ENCODE results near the gene COL27A1. TPM values are rescaled to one million over a fixed set of nuclear protein-coding genes. Genes with fewer than 3 reads are reported as not detected.

The COL27A1 gene
- polyA plus RNA-seq, 5 donors = 117 to 182 (median 145) TPM

GRCh38 chr9:114282926-114283325 lies 127.6 kb downstream of the COL27A1 start:
- no peak for DNase-seq

DNA sequence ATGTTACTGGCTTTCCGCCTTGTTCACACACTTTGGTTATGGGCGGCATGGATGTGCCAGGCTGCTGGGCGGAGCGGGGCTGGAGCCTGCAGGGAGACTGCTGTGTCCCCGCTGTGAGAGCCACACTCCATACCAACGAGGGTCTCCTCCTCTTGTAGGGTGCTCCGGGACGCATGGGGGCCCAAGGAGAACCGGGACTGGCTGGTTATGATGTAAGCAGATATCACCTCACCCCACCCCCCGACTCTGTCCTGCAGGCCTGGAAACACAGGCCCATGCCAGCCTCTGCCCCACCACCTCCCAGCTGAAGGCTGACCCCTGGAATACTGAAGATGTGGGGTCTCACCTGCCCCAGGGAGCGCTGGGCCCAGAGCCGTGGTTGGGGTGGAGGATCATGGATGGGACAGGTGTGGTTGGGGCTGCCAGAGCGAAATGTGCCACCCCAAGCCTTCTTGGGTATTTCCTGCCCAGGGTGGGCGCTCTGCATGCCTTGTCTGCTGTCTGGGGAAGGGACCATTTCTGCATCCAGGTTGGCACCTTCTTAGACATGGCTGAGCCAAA lies 128.3 kb downstream of the COL27A1 start:
- DNase-seq = no peak

GRCh38 chr9:114284316-114285060 lies 129.2 kb downstream of the COL27A1 start:
- DNase-seq = no peak

DNA sequence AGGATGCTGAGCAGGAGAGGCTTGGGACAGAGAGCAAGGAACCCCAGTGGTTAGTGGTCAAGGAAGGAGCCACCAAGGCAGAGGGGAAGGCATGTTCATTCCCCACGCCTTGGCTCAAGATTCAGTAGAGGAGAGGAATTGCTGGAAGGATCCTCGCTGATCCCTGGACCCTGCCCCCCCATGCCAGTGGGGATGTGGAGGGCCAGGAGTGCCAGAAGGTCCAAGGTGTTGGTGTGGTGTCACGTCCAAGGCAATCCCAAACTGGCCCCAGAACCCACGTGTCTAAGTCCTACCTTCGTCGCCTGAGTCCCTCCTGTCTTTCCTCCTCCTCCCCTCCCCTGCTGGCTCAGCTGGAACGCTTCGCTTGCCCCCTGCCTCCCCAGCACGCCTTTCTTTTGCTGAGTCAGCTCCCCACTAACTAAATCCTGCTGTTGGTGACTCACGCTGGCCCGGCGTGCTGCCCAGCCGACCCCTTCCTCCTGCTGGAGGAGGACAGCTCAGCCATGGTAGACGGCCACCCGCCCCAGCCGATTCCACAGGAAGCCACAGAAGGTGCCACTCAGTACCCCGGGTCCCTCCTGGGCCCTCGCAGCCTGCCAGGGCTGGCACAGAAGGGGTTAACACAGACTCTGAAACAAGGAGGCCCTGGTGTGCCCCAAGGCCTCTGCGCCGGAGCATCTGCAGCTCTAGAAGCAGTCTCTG lies 130.0 kb downstream of the COL27A1 start:
- DNase-seq = peak; percentile 73 to 76

GRCh38 chr9:114286146-114286679 lies 130.9 kb downstream of the COL27A1 start:
- no peak for DNase-seq

- DNase-seq = no peak
Measured at GRCh38 chr9:114287001-114287762, 131.8 kb downstream of the COL27A1 start.

GRCh38 chr9:114287763-114288192 lies 132.4 kb downstream of the COL27A1 start:
- DNase-seq = no peak

DNA sequence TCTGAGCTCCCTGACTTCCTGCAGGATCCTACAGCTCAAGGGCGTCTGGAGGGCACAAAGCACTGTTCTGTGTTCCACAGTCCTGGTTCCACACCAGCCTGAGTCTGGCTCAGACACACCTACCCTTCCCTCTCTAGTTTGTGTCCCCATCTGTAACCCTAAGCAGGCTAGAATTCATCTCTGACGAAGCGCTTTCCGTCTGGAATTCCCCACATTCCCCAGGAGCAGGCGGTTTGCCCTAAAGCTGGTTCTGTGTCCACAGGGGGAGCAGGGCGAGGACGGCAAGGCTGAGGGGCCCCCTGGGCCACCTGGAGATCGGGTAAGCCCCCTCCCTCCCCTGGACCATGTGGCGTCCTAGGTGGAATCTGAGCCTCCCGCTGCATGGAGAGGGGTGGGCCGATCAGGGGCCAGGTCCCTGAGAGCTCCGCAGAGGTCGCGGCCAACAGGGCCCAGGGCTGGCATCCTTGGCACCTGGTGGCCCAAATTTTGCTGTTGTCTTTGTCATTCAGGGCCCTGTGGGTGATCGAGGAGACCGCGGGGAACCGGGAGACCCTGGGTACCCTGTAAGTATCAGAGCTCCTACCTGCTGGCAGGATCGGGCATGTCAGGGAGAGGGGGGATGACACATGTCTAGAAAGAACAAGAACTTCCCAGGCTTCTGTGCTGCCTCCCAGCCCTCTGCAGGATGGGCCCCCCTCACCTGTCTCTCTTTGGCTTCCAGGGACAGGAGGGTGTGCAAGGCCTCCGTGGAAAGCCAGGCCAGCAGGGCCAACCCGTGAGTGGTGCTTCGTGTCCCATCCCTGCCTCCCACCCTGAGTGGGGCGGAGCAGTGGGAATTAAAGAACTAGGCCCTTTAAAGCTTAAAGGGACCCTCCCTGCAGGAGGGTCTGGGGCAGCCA lies 133.1 kb downstream of the COL27A1 start:
- no peak for DNase-seq

- DNase-seq = no peak
Measured at GRCh38 chr9:114289106-114289505, 133.8 kb downstream of the COL27A1 start.

DNA sequence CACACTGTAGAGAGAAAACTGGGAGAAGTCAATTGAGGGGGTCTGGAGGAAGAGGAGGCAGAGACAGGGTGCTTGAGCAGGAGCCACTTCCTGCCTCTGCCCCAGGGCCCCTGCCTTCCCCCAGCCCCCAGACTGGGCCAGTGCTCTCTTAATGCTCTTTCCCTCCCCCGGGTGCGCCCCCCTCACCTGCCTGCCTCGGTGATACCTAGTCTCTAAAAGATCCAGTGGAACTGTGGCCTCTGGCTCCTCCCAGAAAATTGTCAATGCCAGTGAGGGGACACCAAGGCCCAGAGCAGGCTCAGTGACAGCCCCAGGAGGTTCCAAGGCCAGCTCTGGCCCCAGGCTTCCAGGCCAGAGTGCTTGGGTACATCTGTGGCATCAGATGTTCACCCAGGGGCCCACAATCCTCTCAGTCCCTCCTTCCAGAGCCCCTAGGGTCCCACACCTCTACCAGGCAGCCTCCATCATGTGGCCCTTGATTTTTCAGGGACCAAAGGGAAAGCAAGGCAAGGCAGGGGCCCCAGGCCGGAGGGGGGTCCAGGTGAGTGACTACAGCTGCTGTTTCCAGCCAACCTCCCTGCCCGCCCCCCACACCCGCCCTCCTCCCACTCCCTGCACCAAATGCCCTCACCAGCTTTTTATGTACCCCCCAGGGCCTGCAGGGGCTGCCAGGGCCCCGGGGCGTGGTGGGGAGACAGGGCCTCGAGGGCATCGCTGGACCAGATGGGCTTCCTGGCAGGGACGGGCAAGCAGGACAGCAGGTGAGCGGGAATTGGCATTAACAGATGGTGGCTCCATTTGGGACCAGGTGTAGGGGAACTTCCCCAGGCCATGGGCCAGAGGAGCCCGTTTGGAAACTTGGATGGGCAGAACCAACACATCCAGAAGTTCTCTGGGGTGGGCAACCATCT lies 134.5 kb downstream of the COL27A1 start:
- DNase-seq = no peak

DNA sequence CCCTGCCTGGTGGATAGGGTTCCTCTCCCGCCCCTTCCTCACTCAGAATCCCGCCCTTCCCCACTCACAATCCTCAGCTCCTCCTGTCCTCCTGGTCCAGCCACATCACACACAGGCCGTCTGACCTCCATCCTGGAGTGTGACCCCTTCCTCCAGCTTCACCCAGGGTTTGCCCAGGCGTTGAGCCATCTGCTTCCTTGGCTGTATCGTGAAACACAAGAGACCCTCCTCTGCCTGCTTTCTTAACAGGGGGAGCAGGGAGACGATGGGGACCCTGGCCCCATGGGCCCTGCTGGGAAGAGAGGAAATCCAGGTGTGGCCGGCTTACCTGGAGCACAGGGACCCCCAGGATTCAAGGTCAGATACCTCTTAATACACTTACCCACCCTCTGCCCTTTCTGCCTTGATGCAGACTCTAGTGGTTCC lies 135.2 kb downstream of the COL27A1 start:
- no peak for DNase-seq

GRCh38 chr9:114291064-114291474 lies 135.7 kb downstream of the COL27A1 start:
- peak; percentile 52 to 69 for DNase-seq

DNA sequence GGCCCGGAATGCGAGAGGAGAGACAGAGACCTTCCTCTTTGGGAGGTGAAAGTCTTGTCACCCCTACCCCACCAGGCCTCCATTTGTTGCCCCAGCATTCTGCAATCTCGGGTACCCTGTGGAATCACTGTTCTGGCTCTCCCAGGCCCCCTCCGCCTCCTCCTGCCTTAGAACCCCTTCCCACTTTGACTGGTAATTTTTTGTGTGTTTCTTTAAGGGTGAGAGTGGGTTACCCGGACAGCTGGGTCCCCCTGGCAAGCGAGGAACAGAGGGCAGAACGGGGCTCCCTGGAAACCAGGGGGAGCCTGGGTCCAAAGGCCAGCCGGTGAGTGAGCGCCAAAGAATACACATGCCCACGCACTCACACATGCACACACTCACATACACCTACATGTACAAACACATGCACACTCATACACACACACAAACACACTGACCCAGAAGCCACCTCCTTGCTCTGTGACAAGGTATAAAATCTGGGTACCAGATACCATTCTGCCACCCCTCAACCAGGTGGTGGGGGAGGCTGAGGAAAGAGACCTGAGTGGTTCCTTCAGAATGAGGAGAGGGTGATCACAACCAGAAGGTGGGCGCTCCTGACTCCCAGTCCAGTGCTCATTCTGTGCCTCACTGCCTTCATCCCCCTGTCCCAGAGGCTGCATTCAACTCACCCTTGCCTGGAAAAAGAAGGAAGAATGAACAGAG lies 136.7 kb downstream of the COL27A1 start:
- DNase-seq = no peak

- DNase-seq = no peak
Measured at GRCh38 chr9:114294664-114295063, 139.3 kb downstream of the COL27A1 start.

- no peak for DNase-seq
Measured at GRCh38 chr9:114296338-114296737, 141.0 kb downstream of the COL27A1 start.

DNA sequence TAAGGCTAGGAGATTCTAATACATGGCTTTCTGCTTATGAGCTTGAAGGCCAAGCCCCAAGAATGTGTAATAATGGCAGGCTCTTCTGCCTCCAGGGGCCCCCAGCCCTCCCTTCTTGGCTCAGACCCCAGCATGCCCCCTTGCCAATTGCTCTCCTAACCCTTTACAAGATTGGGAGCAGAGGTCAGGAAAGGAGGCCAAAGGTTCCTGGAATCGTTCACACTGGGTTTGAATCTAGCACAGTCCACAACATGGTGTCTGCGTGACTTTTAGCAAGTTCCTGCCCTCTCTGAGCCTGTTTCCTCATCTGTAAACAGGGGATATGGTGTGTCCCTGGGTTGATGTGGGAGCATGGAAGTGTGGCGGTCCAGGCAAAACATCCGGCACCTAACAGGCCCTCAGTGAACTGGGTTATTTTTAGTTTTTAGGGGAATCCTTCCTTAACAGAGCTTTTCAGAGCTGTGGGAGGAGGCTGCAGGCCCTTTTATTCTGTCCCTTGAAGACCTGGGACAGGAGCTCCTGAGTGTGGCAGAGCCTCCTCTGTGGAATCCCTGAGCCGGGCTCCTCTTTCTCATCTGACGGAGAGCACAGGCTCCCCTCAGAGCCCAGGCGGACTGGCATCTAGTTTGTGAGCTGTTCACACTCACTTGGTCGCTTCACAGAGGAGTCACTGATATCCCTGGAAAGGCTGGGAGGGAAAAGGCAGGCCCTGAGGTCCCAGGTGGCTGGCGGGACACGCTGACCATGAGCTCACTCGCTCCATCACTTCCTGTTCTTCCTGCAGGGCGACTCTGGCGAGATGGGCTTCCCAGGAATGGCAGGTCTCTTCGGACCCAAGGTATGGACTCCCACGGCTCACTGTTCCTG lies 144.2 kb downstream of the COL27A1 start:
- no peak for DNase-seq

GRCh38 chr9:114300153-114300845 lies 145.0 kb downstream of the COL27A1 start:
- no peak for DNase-seq
